HG02759 (cell line): ENCODE results near the gene ALDH4A1.
A peak's percentile ranks its signal among the peaks of the same experiment; 100 is the strongest.

Source experiments
- ATAC-seq: cut with Tn5 transposase; IDR thresholded peaks from one replicate; pipeline ENCODE4 v1.9.1; 2021; ENCODE audit warnings: mild to moderate bottlenecking, moderate library complexity; ENCODE audit not compliant: unreplicated experiment

The ALDH4A1 gene

GRCh38 chr1:18902523-18903290 is at the start of gene ALDH4A1:
ALDH4A1 (minus strand) TSS chr1:18902555; CDS start chr1:18902523, 32 bp downstream.
- ATAC-seq: peak; percentile 96

GRCh38 chr1:18951818-18952391 is 49.5 kb upstream of the ALDH4A1 start:
- ATAC-seq: peak; percentile 38

DNA sequence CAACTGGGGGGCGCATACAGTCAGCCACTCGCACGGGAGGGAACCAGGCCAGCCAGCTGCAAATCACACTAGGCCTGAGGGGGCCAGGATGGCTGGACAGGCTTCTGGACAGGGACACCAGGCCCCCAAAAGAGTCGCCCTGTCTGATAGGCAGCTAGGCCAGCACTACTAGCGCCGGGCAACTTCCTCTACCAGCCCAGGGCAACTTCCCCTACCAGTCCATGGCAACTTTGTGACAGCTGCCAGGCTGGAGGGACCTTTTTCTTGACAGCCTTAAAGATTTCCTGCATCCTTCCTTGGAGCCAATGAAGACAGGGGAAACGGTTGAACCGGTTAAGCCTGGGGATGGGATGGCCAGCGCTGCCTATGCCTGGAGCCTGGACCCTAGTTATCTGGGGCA is 49.1 kb upstream of the ALDH4A1 start:
- no peak for ATAC-seq

DNA sequence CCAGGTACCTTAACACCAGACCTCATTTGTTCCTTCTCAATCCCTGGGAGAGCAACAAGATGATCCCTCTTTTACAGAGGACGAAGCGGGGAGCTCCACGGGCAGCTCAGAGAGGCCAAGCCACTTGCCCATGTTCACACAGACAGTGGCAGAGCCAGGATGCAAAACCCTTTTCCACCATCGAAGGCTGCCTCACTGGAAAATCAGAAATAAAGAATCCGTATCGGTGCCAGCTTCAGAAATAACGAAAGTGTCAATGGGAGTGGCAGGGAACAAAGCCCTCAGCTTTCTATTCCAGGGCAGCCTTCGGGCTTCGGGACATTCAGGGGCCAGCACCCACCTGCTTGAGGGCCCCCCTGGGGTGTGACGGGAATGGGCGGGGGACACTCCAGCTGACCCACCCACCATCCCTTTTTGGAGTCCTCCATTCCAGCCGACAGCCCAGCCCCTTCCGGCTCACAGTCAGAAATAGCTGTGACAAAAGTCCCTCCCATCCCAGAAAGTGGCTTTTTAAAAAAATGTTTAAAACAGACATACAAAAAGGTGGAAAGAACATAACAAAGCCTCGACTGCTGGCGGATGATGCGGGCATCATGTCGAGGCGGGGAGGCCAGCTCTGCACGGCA is 48.2 kb upstream of the ALDH4A1 start:
- ATAC-seq: no peak

DNA sequence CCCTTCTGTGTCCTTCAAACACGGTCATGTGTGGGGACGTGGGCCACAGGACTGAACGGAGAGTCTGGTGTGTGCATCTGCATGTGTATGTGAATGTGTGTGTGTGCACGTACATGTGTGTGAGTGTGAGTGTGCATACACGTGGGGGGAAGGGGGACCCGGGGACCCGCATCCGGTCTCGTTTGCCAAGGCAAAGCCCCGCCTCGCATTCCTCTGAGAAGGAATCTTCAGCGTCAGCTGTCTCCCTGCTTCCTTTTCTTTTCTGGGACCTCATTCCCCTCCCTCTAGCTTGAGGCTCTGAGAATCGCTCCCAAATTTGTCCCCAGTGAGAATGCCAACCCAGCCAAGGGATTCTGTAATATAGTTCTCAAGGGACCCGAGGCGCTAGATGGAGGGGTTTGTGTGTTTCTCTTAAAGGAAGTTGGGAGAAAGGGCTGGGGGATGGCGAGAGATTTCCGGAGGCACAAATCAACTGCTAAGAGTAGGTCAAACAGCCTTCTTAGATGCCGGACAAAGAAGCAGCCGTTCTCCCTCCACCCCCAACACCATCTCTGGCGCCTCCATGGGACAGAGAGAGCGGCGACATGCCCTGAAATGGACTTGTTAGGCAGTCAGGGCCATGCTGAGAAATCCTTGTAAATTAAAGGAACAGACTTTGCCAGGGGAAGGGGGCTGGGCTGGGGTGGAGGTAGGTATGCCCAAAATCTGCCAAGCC is 47.5 kb upstream of the ALDH4A1 start:
- ATAC-seq: no peak

DNA sequence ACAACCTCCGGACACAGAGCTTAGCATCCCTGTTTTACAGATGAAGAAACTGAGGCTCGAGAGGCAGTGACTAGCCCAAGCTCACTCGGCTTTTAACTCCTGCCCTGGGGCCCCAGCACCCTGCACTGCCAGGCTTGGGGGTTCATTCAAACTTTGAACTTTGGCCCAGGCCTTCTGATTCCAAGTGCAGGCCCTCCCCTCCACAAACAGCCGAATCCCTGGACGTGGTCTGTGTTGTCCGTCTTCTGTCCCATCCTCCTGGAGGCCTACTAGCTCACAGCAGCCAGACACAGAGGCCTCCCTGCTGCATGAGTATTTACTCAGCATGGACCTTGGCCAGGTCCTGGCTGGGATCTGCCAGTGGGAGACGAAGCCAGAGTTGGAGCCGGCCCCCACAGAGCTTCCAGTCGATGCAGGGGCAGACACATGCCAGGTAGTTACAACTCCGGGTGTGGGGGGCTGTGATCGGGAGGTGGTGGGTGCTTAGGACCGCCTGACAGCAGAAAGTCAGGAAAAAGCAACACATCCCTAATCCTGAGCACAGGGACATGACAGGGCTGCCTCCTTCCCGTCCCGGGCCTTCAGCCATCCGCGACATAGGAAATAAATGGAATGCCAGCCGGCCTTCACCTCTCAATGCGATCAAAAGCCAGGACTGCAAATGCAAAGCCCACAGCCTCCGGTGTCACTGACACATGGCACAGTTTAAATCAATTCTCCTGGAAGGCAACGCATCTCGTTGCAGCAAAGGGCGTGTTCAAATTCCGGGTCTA is 46.7 kb upstream of the ALDH4A1 start:
- ATAC-seq: no peak

- no peak for ATAC-seq
Measured at GRCh38 chr1:18948048-18948912, 45.9 kb upstream of the ALDH4A1 start.

DNA sequence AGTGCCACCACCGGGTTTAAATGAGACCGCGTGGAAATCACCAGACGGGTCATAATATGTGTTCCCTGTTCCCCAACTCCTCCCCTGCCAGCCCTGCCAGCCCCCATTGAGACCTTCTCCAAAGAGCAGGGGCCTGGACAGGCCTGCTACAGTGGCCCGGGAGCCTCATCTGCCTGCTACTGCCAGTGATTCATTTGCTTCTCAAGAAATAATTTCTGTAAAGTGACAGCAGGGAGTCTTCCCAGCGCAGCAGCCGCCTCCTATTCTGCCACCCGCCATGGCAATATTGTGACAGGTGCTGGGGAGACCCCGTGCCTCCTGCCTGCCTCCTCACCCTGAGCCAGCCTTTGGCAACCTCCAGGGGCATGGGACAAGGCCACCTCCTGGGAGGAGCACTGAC is 45.2 kb upstream of the ALDH4A1 start:
- no peak for ATAC-seq

GRCh38 chr1:18946550-18947381 is 44.4 kb upstream of the ALDH4A1 start:
- no peak for ATAC-seq

GRCh38 chr1:18945401-18945849 is 43.1 kb upstream of the ALDH4A1 start:
- no peak for ATAC-seq

DNA sequence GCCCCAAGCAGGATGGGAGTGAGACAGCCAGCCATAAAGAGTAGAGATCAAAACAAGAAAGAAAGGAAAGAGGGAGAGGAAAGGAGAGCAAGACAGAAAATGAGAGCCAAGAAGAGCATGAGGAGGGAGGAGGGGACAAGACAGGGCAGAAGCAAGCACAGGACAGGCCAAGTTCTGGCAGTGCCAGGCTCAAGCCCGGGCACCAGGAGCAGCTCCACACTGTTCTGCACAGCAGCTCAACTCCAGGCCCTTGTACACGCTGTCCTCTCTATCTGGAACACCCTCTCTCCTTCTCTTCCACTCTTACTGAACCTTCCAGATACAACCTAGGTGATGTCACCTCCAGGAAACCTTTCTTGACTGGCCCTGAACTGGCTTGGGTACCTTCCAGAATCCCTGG is 42.5 kb upstream of the ALDH4A1 start:
- ATAC-seq: no peak

GRCh38 chr1:18943914-18944572 is 41.7 kb upstream of the ALDH4A1 start:
- no peak for ATAC-seq

- ATAC-seq: no peak
Measured at GRCh38 chr1:18943162-18943561, 40.8 kb upstream of the ALDH4A1 start.

DNA sequence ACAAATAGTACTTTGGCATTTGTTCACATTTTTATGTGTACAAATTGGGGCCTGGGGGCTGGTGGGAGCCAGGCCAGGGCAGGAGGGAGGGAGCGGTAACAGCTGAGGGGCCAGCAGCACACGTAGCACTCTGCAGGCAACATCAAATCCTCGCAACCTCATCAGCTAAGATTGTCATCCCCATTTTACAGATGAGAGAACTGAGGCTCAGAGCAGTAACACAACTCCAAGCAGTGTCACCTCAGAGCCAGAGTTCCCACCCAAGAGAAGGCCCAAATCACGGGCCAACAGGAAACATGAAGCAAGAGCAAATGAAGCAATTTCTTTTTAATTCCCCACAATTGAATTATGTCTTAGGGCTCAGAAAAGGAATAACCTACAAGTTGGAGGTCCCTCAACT is 40.0 kb upstream of the ALDH4A1 start:
- no peak for ATAC-seq

DNA sequence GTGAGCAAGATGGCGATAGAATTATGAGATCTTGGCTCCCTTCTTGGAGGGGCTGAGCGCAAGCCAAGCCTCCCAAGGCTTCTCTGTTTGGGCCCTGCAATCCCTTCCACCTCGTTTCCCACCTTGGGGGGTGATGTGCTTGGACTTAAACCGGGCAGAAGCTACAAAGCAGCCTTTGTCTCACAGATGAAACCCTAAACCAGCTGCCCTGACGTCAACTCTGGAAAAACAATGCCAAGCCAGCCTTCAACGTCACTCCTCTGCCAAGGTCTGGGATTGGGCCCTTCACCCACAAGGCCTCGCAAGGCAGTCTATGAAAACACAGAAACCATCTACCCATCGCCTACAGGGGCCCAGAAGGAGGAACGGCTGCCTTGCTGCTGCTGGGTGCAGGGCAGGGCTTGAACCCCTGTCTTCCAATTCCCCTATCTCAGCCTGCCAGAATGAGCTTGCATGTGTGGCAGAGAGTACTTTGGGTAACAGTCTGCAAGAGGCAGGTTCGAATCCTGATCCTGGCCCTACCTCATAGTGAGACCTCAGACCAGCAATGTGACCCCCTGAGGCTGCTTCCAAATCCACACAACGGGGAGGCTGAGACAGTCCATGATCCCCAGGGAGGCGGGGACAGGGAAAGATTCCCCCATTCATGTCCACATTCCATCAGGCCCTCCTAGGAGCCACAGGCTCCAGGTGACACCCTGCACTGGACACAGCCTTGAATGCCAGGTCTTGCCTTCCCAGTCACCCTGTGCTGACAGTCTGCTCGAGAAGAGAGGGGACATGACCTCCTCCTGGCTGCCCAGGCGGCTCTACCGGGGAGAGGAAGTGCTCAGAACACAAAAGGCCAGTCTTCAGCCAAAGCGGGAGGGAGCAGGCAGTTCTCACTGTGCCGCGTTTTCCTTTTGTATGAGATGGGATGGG is 39.1 kb upstream of the ALDH4A1 start:
- no peak for ATAC-seq

DNA sequence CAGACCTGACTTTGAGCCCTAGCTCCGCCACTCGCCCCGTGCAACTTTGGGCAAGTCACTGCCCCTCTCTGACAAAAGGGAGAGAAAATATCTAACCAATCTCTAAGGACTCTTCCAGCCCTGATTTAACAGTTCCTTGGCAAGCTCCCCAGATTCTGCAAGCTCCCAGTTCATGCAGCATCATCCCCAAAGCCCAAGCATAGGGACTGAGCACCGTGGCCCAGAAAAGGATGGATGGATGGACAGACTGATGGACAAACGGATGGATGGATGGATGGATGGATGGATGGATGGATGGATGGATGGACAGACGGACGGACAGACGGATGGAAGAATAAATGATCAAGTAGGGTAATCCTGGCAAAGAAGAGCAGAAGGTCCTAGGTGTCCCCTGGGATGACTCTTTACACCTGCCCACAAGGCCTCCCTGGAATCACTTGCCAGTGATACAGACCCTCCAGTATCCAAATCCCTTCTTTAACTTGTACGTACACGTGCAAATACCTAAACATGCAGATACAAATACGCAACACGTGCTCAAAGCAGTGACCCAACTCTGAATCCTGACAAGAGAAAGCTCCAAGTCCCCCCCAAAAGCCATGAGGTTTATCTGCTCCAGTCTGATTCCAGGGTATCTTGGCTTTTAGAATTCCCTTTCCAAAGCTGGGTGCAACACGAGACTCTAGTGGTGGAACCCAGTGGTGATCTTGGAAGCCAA is 38.1 kb upstream of the ALDH4A1 start:
- ATAC-seq: no peak
